PC-3 (cell line): Measurements from ENCODE around the gene ZNF783. TPM values are rescaled to one million over a fixed set of nuclear protein-coding genes. Genes with fewer than 3 reads are reported as not detected.

Experiments
- ATAC-seq: fragments of 200-7000 bp; cut with Tn5 transposase; 2 replicates; pipeline ENCODE4 v1.9.1; 2020; ENCODE audit warnings: mild to moderate bottlenecking, moderate library complexity
- BruUV-seq: library from RNA; stranded (reverse); fragments of 400-500 nt; replicated peaks from 2 replicates; lab custom pipeline; 2021; lab: Mats Ljungman, UMichigan
- CTCF ChIA-PET: fragments of 300-600 bp; sonication (Branson Sonifier 250); formaldehyde crosslinking; loops from one replicate; lab custom pipeline; 2022; ENCODE audit warnings: antibody characterized with exemption; lab: Charles Lee
- POLR2A ChIA-PET: fragments of 300-600 bp; sonication (Branson Sonifier 250); formaldehyde crosslinking; loops from one replicate; lab custom pipeline; 2022; ENCODE audit warnings: antibody characterized with exemption; ENCODE audit not compliant: unreplicated experiment; lab: Charles Lee
- DNase-seq: peaks from one replicate; pipeline ENCODE4 v3.0.0-alpha.2; 2015
- H2AFZ ChIP-seq: fragments of 300-600 bp; sonication (generic); 2 replicates; pipeline ENCODE4 v1.6.0; 2016; ENCODE audit warnings: antibody characterized with exemption, low read length
- H3F3A ChIP-seq: fragments of 300-600 bp; sonication (generic); one replicate; pipeline ENCODE4 v1.6.0; 2017; ENCODE audit warnings: antibody characterized with exemption, low read length, control low read depth, mild to moderate bottlenecking; ENCODE audit not compliant: unreplicated experiment
- H3K27ac ChIP-seq: fragments of 300-600 bp; sonication (generic); 2 replicates; pipeline ENCODE4 v1.5.1; 2016; ENCODE audit warnings: mild to moderate bottlenecking, low read length
- H3K27me3 ChIP-seq: fragments of 300-600 bp; sonication (generic); 2 replicates; pipeline ENCODE4 v1.6.1; 2016; ENCODE audit warnings: low read length, mixed read lengths
- H3K36me3 ChIP-seq: fragments of 300-600 bp; sonication (generic); 2 replicates; pipeline ENCODE4 v1.6.1; 2016; ENCODE audit warnings: low read depth, mixed run types, low read length, mixed read lengths
- H3K4me1 ChIP-seq: fragments of 300-600 bp; sonication (generic); 2 replicates; pipeline ENCODE4 v1.5.1; 2016; ENCODE audit warnings: low read length; ENCODE audit not compliant: insufficient read depth
- H3K4me2 ChIP-seq: fragments of 300-600 bp; sonication (generic); 2 replicates; pipeline ENCODE4 v1.6.0; 2016; ENCODE audit warnings: low read length
- H3K4me3 ChIP-seq: fragments of 300-600 bp; sonication (generic); 2 replicates; pipeline ENCODE4 v1.5.1; 2016; ENCODE audit warnings: mild to moderate bottlenecking, low read length, mixed read lengths
- H3K79me2 ChIP-seq: fragments of 300-600 bp; sonication (generic); 2 replicates; pipeline ENCODE4 v1.6.1; 2017; ENCODE audit warnings: low read length, mixed read lengths
- H3K9ac ChIP-seq: fragments of 300-600 bp; sonication (generic); 2 replicates; pipeline ENCODE4 v1.6.0; 2016; ENCODE audit warnings: mild to moderate bottlenecking, low read length
- H3K9me2 ChIP-seq: fragments of 300-600 bp; sonication (generic); replicated peaks from 2 replicates; pipeline ENCODE4 v1.6.1; 2016; ENCODE audit warnings: mixed run types, low read length, mixed read lengths
- H3K9me3 ChIP-seq: fragments of 300-600 bp; sonication (generic); 2 replicates; pipeline ENCODE4 v1.6.1; 2016; ENCODE audit warnings: low read length, mixed read lengths
- H4K20me1 ChIP-seq: fragments of 300-600 bp; sonication (generic); 2 replicates; pipeline ENCODE4 v1.6.1; 2016; ENCODE audit warnings: low read length, mixed read lengths
- EZH2 ChIP-seq: fragments of 300-600 bp; sonication (generic); IDR thresholded peaks from one replicate; pipeline ENCODE4 v1.6.1; 2017; ENCODE audit warnings: antibody characterized with exemption, mild to moderate bottlenecking, low read length; ENCODE audit not compliant: unreplicated experiment
- EZH2phosphoT487 ChIP-seq: fragments of 300-600 bp; sonication (generic); IDR thresholded peaks from 2 replicates; pipeline ENCODE4 v1.6.1; 2018; ENCODE audit warnings: mild to moderate bottlenecking, antibody characterized with exemption, low read length, borderline replicate concordance
- intact Hi-C: fragments of 100-400 bp; cut with micrococcal nuclease; formaldehyde crosslinking; loops from 2 replicates; pipeline ENCODE4 v1.9.0; 2023
- total RNA-seq: library from RNA; depleted of rRNA; stranded (reverse); fragments of >200 nt; gene quantifications from 2 replicates; pipeline ENCODE4 v1.2.3, GENCODE V29; 2014
- TF ChIP-seq, protein P1 (sequence below): fragments of 300-600 bp; sonication (generic); conservative IDR thresholded peaks from 2 replicates; pipeline ENCODE4 v1.5.1; 2017; ENCODE audit warnings: antibody characterized with exemption, low read depth, mild to moderate bottlenecking, low read length

ZNF783 gene
- total RNA-seq, 1 experiment from 2014 or later = 6.9 TPM

- no peaks in the 10 kb centered on the region for H3K9me3 ChIP-seq
- BruUV-seq = no TSS peak
- intact Hi-C loops = loop anchor here (10.0 kb wide), 1 partner anchor 213 kb away; the partner anchor contains the start of gene ZNF746
- H3K9me2 ChIP-seq = no peaks in the 10 kb centered on the region
- ATAC-seq = no peak
- H3K79me2 ChIP-seq = no peaks in the 10 kb centered on the region
- H3K27me3 ChIP-seq = no peaks in the 10 kb centered on the region
- H2AFZ ChIP-seq = no peak overlapping the region
- H3K36me3 ChIP-seq = no peaks in the 10 kb centered on the region; the same call in 1 of the 2 replicates
- H3K4me2 ChIP-seq = no peak overlapping the region
- peaks cover 21% of the 10 kb centered on the region for H3K4me1 ChIP-seq
- no peak for DNase-seq
- H4K20me1 ChIP-seq = no peaks in the 10 kb centered on the region
- ChIA-PET CTCF (no interaction called here), POLR2A (no interaction called here)
- H3K27ac ChIP-seq = no peak overlapping the region
- H3K9ac ChIP-seq = no peak overlapping the region
- H3F3A ChIP-seq = no peaks in the 10 kb centered on the region
- H3K4me3 ChIP-seq = no peak overlapping the region
- TF ChIP-seq EZH2 (no peak), EZH2phosphoT487 (no peak)
- TF ChIP-seq, protein P1, sequence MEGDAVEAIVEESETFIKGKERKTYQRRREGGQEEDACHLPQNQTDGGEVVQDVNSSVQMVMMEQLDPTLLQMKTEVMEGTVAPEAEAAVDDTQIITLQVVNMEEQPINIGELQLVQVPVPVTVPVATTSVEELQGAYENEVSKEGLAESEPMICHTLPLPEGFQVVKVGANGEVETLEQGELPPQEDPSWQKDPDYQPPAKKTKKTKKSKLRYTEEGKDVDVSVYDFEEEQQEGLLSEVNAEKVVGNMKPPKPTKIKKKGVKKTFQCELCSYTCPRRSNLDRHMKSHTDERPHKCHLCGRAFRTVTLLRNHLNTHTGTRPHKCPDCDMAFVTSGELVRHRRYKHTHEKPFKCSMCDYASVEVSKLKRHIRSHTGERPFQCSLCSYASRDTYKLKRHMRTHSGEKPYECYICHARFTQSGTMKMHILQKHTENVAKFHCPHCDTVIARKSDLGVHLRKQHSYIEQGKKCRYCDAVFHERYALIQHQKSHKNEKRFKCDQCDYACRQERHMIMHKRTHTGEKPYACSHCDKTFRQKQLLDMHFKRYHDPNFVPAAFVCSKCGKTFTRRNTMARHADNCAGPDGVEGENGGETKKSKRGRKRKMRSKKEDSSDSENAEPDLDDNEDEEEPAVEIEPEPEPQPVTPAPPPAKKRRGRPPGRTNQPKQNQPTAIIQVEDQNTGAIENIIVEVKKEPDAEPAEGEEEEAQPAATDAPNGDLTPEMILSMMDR = no peak
Observed at GRCh38 chr7:149281508-149282330, 19.7 kb downstream of the ZNF783 start.

DNA sequence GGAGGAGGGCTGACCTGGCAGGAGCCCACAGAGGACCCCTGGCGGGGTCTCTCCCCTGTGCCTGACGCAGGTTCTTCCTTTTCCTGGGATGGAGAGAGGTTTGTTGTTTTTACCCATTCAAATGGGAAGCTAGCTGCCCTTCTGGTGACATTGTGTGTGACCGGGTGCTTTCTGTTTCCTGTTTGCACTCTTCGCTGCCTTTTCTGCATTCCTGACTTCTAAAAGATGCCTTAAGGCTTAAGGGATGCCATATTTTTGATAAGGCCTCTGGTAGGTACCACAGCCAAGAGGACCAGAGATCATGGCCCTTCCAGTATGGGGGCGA, 20.3 kb downstream of the ZNF783 start:
- Histone ChIP-seq H3K9me2 (no peaks in the 10 kb centered on the region), H2AFZ (no peak overlapping the region), H3K4me1 (peaks cover 27% of the 10 kb centered on the region), H3K27ac (no peak overlapping the region), H3K79me2 (no peaks in the 10 kb centered on the region), H3K9ac (no peak overlapping the region), H3K27me3 (no peaks in the 10 kb centered on the region), H3K36me3 (no peaks in the 10 kb centered on the region; the same call in 1 of the 2 replicates), H3K4me2 (no peak overlapping the region), H3F3A (no peaks in the 10 kb centered on the region), H3K9me3 (no peaks in the 10 kb centered on the region), H4K20me1 (no peaks in the 10 kb centered on the region), H3K4me3 (no peak overlapping the region)
- intact Hi-C loops = loop anchor here (10.0 kb wide), 1 partner anchor 213 kb away; the partner anchor contains the start of gene ZNF746
- POLR2A ChIA-PET = no interaction called here
- no TSS peak for BruUV-seq
- CTCF ChIA-PET = no interaction called here
- TF ChIP-seq EZH2phosphoT487 (no peak), EZH2 (no peak)
- TF ChIP-seq, protein P1 = no peak
- ATAC-seq = no peak
- DNase-seq = no peak

DNA sequence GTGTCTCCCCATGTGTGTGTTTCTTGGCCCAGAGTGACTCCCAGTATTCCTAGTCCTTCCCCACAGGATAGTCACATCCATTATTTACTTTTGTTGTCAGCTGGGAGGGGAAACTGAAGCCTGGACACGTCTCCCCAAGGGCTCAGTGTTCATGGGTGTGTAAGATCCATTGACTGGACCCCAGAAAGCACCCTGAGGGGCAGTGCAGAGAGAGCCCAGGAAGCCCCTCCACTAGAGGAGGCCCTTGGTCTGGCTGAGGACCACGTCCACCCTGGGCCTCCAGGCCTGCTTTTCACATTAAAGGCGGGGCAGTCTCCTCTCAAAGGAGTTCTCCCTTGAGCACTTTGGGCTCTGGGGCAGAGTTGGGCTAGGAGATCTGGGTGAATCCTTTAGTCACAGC, 21.3 kb downstream of the ZNF783 start:
- H2AFZ ChIP-seq = no peak overlapping the region
- POLR2A ChIA-PET = no interaction called here
- no peaks in the 10 kb centered on the region for H3K9me2 ChIP-seq
- no peak overlapping the region for H3K4me3 ChIP-seq
- H3K9me3 ChIP-seq = no peaks in the 10 kb centered on the region
- no peak for ATAC-seq
- no peaks in the 10 kb centered on the region for H3K79me2 ChIP-seq
- TF ChIP-seq, protein P1 = no peak
- TF ChIP-seq EZH2phosphoT487 = no peak
- no peak for TF ChIP-seq EZH2
- no peaks in the 10 kb centered on the region for H4K20me1 ChIP-seq
- H3K27ac ChIP-seq = no peak overlapping the region
- peaks cover 34% of the 10 kb centered on the region for H3K4me1 ChIP-seq
- DNase-seq = no peak
- no peak overlapping the region for H3K4me2 ChIP-seq
- no peak overlapping the region for H3K9ac ChIP-seq
- intact Hi-C loops = loop anchor here (10.0 kb wide), 1 partner anchor 211 kb away; the partner anchor contains the start of gene ZNF746
- H3K36me3 ChIP-seq = no peaks in the 10 kb centered on the region
- CTCF ChIA-PET = no interaction called here
- BruUV-seq = no TSS peak
- H3F3A ChIP-seq = no peaks in the 10 kb centered on the region
- no peaks in the 10 kb centered on the region for H3K27me3 ChIP-seq
